Activated CD4-positive, alpha-beta T cell treated with anti-CD3 and anti-CD28 coated beads for 48 hours (primary cell): Measurements from ENCODE around the gene SAMD4A.

Experiments
- DNase-seq: peaks from one replicate; pipeline ENCODE4 v3.0.0-alpha.2; 2020

The SAMD4A gene

DNA sequence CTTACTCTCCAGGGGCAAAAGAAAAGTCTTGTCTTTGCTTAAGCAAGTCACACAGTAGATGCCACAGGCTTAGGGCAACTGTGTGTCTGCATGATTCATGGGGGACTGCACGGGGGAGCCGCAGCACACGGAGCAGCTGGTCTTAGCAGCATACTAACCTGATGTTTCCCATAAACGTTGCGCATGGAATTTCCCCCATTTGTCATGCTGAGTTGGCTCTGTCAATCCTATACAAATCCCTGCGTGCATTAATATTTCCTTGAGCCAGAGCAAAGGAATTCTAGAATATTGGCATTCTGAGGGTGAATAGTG is 71.2 kb downstream of the SAMD4A start:
- DNase-seq = no peak

DNA sequence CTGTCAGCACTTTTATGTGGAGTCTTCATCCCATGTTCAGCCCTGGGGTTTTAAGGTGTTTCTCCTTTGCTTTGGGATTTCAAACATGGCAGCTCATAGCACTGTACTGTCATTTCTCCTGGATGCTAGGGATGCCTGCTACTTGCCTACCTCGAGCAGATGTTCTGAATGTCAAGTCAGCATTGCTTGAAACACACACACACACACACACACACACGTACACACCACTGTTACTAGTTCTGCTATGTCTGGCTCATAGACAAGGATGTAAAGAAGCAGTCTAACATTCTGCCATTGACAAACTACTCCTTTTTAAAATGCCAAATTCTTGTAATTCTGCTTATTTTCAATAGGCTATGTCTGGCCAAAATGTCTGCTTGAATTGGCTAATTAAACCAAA is 72.7 kb downstream of the SAMD4A start:
- DNase-seq = no peak

DNA sequence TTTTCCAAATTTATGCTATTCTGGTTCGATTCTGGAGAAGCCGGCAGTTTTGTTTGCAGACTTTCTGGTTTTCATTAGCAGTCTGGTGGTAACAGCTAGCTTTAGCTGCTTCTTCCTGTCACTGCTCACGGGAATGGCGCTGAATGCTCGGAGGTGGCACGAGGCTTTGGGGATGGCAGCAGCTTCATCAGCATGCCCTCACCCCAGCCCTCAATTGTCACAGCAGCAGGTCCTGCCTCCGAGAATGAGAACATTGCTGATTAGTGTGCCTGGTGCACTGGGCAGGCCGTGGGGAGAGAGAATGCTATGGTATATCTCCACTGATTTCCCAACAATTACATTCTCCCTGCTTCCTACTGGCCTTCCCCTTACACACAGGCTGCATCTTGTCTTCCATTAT is 73.6 kb downstream of the SAMD4A start:
- no peak for DNase-seq

DNA sequence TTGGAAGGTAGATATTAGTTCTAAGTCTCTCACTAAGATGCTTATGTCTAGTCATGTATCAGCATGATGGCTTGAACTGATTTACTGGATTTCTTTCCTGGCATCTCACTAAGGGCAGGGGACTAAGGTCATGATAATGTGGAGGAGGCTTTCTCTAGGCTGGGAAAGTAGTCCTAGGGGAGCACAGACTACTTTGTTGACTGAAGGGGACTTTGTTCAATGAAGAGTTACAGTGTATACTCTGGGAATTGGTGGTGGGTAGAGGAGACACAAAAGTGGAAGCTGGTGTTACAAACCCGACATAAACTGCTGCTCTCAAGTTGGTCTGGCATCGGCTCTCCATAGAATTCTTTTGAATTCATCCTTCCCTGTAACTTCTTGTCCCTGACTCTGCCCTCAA is 75.2 kb downstream of the SAMD4A start:
- DNase-seq = no peak

DNA sequence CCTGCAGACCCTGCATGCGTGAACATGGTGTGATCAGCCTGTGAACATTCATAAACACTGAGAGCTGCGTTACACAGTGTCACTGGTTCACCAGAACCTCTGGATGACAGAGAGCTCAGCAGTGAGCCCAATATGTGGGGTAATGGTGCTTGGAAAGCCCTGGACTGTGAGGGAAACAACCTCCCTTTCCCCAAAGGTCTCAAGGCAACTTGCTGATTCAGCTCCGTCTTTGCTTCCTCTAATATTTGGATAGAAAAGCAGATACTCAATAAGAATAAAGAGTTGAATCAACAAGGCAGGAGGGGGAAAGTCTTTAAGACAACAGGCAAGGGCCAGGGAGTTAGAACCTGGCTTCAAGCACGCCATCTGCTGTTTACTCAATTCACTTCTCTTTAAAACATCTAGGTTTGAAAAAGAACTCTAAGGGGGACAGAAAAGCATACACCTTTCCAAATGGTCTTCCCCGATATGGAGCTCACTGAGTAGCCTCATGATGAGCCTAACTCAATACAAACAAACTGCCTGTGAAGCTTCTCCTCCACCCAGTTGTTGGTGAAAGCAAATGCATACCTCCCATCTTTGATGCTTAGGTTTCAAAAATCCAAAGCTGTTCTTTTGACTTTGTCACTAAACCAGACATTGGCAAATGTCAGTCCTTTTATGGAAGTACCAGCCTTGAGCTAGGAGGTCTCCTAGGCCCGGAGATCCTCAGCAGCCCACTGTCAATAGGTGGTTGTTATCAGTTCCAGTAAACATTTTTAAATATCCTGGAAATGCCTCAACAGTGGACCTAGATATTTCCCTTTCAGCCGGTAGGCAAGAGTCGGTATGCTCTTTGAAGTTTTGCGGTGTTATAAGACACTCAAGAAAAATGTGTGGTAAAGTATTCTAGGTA is 76.1 kb downstream of the SAMD4A start:
- DNase-seq = no peak

DNA sequence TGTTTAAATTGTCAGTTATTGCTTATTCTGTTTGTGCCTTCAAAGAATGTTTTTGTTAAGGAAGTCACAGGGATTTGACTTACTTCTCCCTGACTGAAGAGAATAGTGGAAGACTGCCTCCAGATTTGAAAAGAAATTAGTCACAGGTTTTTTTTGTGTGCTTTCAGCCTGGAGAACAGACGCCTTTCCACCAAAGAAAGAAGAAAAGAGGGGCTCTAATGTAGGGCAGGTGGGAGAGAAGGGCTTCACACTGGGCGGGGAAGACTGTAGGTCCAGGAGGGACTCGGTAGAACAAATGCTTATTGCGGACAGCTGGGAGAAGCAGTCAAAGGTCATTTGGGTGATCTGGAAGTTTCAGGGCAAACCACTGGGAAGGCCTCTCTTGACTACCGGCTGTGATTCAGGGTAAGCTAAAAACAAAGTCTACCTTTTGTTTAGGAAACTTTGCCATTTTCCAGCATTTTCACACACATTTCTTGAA is 76.8 kb downstream of the SAMD4A start:
- no peak for DNase-seq

DNA sequence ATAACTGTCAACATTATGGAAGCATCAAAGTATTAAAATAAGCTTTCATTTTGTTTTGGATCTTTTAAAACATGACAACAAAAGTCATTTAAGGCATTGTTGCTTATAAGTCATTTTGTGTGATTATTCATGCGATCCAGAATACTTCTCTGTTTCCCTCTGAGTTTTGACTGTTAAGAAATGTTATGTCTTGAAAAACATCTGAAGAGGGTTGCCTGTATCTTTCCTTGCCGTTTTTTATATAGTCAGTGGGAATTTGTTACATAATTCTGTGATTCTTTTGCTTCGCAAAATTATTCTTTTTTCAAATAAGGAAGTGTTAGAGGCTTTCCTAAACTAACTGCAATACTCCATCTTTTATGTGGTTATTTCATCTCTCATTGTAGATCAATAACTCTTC is 78.7 kb downstream of the SAMD4A start:
- no peak for DNase-seq

DNA sequence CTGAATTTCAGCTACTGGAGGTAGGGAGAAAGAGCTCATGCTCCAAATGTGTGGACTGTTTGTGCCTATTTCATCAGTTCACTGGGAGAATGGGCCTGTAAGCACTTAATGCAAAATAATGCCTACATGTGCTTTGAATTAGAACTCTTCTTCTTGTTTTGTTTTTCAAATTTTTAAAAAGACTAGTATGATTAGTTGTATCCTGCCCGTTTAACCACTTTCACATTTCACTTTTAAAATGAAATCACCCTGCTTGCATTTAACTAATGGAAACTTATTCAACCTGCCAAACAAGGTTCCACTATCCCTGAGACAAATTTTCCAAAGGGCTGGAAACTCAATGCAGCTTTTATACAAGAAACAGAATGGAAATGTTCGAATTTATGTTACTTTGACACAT is 79.7 kb downstream of the SAMD4A start:
- DNase-seq = no peak

DNA sequence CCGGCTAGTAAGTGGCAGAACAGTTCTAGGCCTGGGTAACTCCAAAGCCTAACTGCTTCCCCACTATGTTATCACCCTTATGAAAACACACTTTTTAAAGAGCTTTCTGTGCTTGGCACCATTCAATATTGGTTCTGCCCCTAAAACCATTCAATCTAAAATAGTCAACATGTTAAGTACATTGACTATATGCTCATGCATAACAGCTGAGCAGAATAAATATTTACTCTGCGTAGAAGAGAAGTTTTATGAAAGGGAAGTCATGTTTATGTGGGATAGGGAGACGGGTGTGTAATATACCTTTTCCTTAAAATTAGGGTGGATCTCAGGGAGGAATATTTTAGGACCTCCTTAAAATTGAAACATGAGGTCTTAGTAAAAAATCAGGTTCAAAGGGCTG is 80.5 kb downstream of the SAMD4A start:
- DNase-seq = no peak

DNA sequence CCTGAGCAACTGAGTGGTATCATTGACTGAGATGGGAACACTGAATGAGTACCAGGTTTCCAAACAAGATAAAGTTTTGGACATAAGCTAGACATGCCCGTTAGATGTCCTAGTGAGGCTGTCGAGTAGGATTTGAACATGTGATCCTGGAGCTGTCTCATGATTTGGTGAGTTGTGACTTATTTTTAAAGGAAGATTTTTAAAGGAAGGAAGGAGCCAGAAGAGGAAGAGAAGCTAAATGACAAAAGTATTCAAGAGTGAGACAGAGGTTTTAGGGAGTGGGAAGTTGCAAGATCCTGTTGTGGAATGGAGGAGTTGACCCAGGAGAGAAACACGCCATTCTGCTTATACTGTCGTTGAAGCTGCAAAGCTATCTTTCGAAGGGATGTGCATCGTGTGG is 82.1 kb downstream of the SAMD4A start:
- no peak for DNase-seq

DNA sequence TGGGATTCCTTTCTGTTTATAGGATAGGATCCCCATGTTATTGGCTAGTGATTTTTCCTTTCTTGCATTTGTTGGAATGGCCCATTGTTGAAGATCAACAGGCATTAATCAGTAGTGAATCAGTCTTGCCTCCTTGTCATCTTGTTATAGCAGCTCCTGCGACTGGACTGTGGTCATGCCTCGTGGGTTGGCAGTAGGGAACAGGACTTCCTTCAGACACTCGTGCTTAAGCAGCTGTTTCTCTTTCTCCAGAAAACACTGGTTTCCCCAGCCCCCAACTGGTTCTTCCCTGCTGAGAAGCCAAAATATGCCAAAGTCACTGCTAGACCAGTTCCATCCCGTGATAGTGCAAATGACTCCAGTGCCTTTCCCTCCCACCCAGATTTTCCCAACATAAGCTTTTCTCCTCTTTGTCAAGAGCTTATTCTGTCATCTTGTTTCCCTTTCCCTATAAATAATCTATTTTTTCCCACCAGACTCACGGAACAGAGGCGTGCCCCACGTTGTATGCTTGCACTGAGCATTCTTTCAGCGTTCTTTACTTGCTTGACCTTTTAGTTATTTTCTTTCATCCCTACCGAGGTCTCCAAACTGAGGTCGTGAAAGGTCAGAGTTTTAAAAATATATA is 83.5 kb downstream of the SAMD4A start:
- DNase-seq = no peak

DNA sequence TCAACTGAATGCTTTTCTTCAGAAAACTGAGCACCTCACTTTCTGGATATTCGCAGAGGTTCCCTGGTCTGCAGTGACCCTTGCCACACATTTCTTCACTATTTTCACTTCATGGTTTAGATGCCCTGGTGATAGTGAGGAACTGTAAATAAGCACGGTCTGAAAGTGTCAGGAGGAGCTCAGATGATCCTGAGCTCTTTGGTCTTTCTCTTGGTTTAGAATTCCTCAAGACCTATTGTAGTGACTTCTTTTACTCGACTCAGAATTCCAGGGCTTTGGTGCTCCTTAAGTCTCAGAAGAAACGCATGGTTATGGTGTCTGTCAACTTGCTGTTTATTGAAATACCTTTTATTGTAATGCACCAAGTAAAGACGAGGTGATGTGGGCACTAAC is 84.0 kb downstream of the SAMD4A start:
- no peak for DNase-seq

DNA sequence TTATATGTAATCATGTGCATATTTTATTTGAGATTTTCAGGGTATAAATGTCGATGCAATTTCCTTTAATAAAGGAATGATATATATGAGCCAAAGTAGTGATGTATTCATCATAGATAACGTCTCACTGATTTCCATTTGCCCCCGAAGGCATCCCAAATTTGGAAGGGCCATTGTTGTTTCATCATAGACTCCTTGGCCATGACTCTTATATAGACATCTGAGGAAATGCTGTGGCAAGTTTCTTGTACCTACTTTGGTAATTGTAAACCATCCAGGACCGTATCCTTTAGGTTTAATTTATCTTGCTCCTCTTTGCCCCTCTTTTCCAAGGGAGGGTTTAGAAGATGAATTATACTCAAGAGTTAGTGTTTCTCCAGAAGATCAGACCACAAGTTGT is 84.7 kb downstream of the SAMD4A start:
- DNase-seq = no peak

DNA sequence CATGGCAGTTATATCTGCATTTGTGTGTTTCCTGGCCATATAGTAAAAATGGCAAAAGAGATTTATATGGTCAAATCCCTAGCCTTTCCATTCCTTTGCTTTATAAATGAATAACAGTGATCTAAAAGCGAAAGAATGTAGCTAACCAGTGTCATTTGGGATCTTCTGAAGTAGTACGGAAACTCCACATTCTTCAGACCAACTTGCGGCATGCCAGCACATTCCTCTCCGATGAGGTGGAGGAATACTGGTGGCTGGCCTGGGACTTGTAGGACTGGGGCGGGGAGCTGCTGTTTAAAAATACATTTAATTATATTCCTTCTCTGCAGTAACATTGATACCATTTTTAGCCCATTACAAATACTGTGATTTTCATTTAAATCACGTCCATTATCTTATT is 85.3 kb downstream of the SAMD4A start:
- DNase-seq = no peak

DNA sequence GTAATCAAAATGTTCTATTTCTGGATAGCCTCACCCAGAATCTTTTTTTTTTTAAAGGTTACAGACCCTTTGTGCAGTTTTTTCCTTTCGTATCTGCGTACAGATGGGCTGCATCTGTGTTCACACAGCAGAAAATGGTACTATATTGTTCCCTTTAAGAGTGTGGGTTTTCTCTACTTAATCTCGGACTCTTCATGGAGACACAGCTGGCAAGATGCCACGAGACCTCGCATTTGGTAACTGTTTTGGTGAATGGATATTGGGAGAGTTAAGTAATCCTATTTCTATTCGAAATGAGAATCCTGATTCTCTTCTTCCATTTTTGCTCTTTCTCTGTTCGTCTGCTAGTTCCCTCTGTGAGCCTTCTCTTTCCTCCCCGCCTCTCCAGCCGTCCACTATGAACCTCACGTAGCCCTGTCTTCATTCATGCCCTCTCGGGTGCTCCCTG is 85.7 kb downstream of the SAMD4A start:
- no peak for DNase-seq

DNA sequence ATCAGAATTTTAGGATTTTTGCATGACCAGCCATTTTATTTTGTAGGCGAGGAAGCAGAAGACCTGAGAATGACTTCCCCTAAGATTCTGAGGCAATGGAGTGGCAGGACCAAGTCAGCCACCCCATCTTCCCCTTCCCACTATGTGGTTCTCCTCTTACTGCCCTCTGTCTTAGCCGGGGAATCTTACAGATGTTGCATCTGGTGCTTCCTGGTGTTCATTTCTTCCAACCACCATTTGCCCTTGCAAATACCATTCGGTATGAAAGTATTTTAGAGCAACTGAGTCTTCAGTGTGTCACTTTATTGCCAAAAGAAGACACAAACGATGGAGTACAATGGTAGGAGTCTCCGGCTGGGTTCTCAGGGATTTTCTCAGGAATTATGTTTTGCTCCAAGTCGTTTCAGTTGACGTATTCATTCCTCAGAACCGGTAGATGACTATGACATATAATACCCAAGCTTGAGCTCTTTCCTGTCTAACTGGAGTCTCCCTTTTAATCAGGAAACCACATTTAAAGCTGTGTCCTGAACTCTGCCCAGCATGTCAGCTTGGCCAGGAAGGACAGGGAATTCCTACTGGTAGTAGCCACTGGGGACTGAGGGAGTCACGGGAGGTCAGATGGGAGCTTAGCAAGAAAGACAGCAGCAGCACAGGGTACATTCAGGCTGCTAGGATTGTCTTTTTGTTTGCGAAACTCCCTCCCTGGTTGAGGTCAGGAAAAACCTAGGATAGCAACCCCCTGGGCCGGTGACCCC is 87.0 kb downstream of the SAMD4A start:
- no peak for DNase-seq

DNA sequence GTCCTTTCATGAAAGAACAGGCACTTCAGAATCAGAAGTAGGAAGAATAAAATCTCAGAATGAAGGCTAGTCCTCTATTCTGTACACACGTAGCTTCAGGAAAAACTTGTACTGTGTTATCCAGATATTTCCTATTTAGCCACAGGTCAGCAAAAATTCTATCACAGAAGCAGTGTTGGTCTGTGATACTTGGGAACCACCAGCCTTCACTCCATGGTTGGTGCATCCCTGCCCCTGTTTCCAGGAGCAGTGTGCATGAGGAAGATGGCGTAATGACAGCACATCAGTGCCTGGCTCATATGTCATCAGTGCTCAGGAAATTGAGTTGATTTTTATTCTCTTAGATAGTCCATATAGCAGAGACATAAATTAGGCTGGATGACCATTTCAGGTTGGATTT is 87.7 kb downstream of the SAMD4A start:
- DNase-seq = no peak

DNA sequence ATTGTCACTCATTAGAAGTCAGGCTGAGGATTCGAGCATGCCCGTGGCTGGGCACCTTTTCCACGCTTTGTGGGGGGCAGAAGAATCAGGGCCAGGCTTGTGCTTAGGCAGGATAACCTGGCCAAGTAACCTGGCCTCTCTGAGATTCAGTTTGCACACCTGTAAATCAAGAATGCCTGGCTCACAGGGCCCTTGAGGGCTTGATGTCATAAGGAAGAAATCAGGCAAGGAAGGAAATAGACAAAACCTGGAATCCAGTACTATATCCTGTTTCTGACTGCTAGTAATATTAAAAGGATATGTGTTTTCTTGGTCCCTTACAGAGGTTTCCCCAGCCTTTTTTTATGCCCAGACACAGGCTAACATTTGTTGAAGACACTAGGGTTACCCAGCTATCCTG is 91.9 kb downstream of the SAMD4A start:
- no peak for DNase-seq

DNA sequence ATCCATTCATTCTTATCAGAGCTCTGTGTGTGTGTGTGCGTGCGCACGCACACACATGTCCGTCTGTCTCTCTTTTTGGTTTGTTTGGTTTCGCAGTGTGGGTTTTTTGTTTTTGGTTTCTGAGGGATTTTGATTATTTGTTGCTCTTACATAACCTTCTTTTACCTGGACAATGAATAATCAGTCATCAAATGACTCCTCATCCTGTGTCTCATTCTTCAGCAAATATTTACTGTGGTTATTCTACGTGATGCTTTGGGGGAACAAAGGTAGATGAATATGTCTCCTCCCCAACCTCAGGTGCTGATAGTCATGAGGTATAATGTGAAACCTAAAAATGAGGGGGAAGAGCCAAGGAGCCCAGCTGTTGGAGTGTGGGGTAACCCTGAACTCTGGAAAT is 92.4 kb downstream of the SAMD4A start:
- no peak for DNase-seq

DNA sequence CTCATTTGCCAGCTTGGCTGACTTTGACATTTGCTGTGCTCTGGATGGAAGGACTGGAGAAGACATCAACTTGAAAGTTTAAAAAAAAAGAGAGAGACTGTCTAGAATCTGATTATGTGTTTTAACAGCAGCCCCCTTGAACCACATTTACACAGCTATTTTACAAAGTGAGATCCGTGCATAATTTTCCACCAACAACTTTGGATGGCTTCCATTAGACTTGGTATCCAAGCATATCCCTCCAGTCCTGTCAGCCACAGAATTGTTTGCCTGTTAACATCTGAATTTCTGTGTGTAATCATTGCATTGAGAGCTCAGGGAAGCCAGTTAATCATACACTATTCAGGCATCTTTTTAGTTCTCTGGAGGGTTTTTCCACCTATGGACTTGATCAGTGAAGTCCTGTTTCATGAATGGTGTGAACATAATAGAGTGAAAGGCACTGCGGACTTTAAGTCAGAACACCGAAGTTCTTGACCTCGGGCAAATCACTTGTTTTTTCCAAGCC is 93.7 kb downstream of the SAMD4A start:
- DNase-seq = no peak

DNA sequence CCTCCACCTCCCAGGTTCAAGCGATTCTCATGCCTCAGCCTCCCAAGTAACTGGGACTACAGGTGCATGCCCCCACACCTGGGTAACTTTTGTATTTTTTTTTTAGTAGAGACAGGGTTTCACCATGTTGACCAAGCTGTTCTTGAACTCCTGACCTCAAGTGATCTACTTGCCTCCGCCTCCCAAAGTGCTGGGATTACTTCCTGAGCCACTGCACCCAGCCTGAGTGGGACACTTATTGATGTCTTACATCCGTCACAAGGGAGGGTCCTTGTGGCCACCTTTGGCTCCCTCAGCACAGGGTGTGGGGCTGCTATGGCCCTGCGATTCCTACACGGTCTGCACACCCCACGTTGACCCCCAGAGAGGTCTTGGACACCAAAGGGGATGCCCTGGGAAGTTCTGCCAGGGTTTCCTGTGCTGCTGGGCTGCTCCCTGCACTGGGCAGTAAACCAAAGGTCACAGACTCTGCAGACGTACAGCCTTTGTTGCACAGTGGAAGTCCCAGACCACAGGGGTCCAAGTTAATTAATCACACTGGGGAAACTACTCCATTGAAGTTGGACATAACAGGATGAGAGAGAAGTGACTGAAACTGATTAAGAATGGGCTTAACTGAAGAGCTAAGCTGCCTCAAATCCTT is 95.7 kb downstream of the SAMD4A start:
- DNase-seq = no peak

DNA sequence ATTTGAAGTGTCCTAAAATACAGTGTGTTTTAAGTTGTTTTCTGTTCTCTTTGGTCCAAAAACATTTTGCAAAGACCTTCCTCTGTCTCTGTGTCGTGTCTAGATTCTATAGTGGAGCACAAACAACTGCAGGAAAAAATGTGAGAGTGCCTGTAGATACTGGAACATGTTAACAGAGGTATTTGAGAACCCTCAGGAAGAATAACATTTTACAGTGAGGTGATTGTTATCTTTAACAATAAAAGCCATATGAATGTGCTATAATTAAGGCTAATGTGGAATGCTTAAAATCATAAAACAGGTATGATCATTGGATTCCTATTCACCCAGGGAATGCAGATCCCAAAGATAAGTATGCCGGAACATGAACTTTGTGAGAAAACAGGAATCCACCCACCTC is 98.0 kb downstream of the SAMD4A start:
- DNase-seq = no peak

DNA sequence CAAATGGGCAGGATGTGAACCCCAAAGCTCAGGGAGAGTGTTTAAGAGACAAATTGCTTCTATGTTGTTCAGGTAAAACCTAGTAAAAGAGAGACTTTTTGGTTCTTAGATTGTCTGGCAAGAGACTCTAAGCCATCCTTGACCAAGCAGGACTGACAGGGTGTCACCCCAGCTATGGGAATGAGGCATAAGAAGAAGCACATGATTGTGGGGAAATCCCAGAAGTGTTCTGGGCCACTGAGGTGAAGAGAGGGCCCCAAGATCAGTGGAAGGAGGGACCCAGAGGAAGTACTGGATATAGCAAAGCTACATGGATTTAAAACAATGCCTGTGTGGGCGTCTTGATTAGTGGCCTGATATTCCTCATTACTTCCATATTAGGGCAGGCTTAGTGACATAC is 99.0 kb downstream of the SAMD4A start:
- no peak for DNase-seq
